Adrenal gland (tissue), 12 donors: ENCODE data around the gene UBAC2. TPM values are rescaled to one million over a fixed set of nuclear protein-coding genes. Genes with fewer than 3 reads are reported as not detected.
A peak's percentile ranks its signal among the peaks of the same experiment; 100 is the strongest.

ENCODE experiments used
- DNase-seq, 7 donors: peaks; one replicate each; pipeline ENCODE4 v3.0.0-alpha.2; 2019 to 2020
- H3K27ac ChIP-seq, 5 donors: fragments of 200-600 bp; sonication (generic) in 4 of 5; 1 replicate in 3 of 5; 2 replicates in 2 of 5; pipeline versions ENCODE4 v1.5.1 to v1.8.0; 2016 to 2020; ENCODE audit warnings: mild to moderate bottlenecking in 1 of 5
- H3K27me3 ChIP-seq: fragments of 200-600 bp; 2 replicates; pipeline ENCODE4 v1.8.0; 2021
- H3K36me3 ChIP-seq, 2 donors: fragments of 200-600 bp; replicated peaks in 1 of 2; 1 replicate in 1 of 2; 2 replicates in 1 of 2; pipeline versions ENCODE4 v1.5.1 to v1.8.0; 2018 to 2022
- H3K4me1 ChIP-seq, 2 donors: fragments of 200-600 bp; replicated peaks in 1 of 2; 1 replicate in 1 of 2; 2 replicates in 1 of 2; pipeline versions ENCODE4 v1.5.1 to v1.8.0; 2018 to 2021
- H3K4me3 ChIP-seq, 4 donors: fragments of 200-600 bp; sonication (generic) in 3 of 4; one replicate each; pipeline ENCODE4 v1.5.1; 2016 to 2018
- H3K9me3 ChIP-seq, 3 donors: fragments of 200-600 bp; sonication (generic) in 1 of 3; replicated peaks in 1 of 3; 1 replicate in 2 of 3; 2 replicates in 1 of 3; pipeline versions ENCODE4 v1.5.1 to v1.8.0; 2016 to 2021
- POLR2A ChIP-seq, 2 donors: fragments of 450-650 bp; IDR thresholded peaks; one replicate each; pipeline ENCODE4 v1.6.1; 2017; ENCODE audit warnings: antibody characterized with exemption in 2 of 2, mild to moderate bottlenecking in 2 of 2, moderate library complexity in 1 of 2
- WGBS, 4 donors: extraction: QIAGEN DNeasy Blood & Tissue Kit in 2 of 4; methylation state at CpG; one replicate each; pipeline versions ENCODE4 v1.1.5 to v1.1.7; 2013 to 2017; 5-methylcytosine and 5-hydroxymethylcytosine counted together
- intact Hi-C, 2 donors: fragments of 100-400 bp; cut with DNase I; formaldehyde crosslinking; loops; one replicate each; pipeline versions ENCODE4 v1.14.1 to v1.15.0; 2022 to 2023
- polyA plus RNA-seq, 3 donors: library from polyadenylated mRNA; stranded (reverse); fragments of 200-250 nt in 2 of 3; fragments of 350-450 nt in 1 of 3; fragmentation: Illumina TruSeq in 1 of 3; extraction: RNeasy Lipid Tissue Mini Kit (QIAGEN cat#74804) in 1 of 3; gene quantifications; one replicate each; pipeline ENCODE4 v1.2.3, GENCODE V29; 2013 to 2014
- total RNA-seq, 9 donors: library from RNA; depleted of rRNA in 4 of 9; stranded (reverse); fragments of >200 nt in 4 of 9; fragments of 120-200 nt in 1 of 9; fragmentation: NEBNext Ultra II Directional in 1 of 9; extraction: Animal tissue kit (Norgen Biotek cat#: 25700) in 1 of 9; gene quantifications; one replicate each; pipeline versions ENCODE4 v1.1.0 to v1.2.4, GENCODE V29; 2013 to 2023
- TF ChIP-seq, protein P1 (sequence below), 6 experiments: fragments of 450-650 bp in 4 of 6; fragments of 200-600 bp in 2 of 6; sonication (generic) in 1 of 6; IDR thresholded peaks; 1 replicate in 5 of 6; 2 replicates in 1 of 6; pipeline versions ENCODE4 v1.5.1 to v1.8.0; 2016 to 2021; ENCODE audit warnings: antibody characterized with exemption in 6 of 6, mild to moderate bottlenecking in 2 of 6, moderate library complexity in 1 of 6
- donor health status: healthy with polysubstance abuse.
- donor health status: Bipolar disorder and iron deficiency.
- donor health status: DM: yes; HTN: yes; CAD: no.
- donor health status: DM: no; HTN: no; CAD: no.
- donor health status: DM: no; HTN: no; CAD: no.
- donor health status: DM: yes; HTN: yes; CAD: no.

UBAC2 gene
- total and polyA plus RNA-seq, 12 donors: 46.3 to 67.8 (median 53.5) TPM

DNA sequence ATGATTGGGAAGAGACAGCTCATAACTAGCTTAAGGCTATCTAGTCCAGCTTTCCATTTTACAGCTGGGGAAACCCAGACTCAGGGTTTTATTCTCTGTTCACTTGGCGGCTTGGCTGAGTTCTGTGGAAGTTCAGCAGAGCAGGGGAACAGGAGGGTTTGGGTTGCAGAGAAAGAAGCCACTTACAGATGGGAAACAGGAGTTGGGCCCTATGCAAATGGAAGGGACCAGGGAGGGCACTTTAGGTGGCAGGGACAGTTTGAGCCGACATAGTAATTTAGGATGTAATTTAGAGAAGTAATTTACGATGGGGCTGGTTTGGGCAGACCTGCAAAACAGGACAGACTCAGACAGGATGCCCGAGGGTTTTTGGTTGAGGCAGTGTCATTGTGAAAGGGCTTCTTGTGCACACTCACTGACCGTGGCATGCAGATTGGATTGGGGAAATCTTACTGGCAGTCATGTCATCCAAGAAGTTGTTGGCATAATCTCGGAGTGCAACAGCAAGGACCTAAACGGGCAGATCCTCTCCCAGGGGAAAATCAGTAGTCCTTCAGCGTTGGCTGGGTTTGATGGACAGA lies 153.8 kb downstream of the UBAC2 start:
- 76 to 84% (median 80%) methylated on average over 8 of the region's 8 CpGs for WGBS, 4 donors
- DNase-seq: no peak
- Histone ChIP-seq H3K27ac (peak overlapping the region in 1 of 5 donors; percentile 5), H3K9me3 (no peaks in the 10 kb centered on the region), H3K4me1 (peaks cover 23 to 40% of the 10 kb centered on the region in 2 donors), H3K27me3 (no peaks in the 10 kb centered on the region), H3K4me3 (no peak overlapping the region), H3K36me3 (no peaks in the 10 kb centered on the region)
- intact Hi-C loops: no loop called here
- TF ChIP-seq, protein P1, sequence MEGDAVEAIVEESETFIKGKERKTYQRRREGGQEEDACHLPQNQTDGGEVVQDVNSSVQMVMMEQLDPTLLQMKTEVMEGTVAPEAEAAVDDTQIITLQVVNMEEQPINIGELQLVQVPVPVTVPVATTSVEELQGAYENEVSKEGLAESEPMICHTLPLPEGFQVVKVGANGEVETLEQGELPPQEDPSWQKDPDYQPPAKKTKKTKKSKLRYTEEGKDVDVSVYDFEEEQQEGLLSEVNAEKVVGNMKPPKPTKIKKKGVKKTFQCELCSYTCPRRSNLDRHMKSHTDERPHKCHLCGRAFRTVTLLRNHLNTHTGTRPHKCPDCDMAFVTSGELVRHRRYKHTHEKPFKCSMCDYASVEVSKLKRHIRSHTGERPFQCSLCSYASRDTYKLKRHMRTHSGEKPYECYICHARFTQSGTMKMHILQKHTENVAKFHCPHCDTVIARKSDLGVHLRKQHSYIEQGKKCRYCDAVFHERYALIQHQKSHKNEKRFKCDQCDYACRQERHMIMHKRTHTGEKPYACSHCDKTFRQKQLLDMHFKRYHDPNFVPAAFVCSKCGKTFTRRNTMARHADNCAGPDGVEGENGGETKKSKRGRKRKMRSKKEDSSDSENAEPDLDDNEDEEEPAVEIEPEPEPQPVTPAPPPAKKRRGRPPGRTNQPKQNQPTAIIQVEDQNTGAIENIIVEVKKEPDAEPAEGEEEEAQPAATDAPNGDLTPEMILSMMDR (IDR thresholded peaks at IDR 0.05): no peak
- TF ChIP-seq POLR2A (IDR thresholded peaks at IDR 0.05): no peak

DNA sequence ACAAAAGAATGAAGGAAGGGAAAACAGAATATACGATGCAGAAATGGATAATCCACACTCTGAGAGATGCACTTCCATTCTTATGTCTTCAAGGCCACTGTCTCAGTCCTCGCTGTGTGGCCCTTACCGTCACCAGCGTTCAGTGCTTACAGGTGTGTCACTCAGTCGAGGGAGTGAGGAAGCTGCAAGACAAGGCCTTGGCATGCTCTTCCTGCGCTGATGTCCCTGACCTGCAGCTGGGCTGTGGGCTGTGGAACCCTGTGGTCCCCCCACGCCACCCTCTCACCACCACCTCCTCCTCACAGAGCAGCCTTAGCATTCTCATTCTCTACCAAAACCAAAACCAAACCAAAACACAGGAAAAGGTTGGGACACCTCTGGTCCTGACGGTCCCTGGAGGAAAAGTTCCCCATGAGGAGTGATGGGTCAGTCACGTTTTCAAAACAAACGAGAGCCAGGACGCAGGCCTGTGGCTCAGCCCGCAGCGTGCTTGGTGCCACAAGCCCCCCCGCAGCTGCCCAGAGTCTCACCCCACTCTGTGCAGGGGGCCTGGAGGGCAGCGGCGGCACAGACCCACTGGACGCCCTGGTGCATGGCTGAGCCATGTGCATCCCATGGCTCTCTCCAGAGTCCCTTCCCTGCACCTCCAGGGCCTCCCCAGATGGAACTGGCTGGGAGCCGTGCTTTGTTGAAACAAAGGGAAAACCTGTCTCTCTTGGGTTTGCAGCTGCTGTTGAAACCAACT lies 154.8 kb downstream of the UBAC2 start:
- H3K4me3 ChIP-seq: no peak overlapping the region
- WGBS, 4 donors: 87 to 89% (median 89%) methylated on average over 15 to 18 of the region's 18 CpGs

DNA sequence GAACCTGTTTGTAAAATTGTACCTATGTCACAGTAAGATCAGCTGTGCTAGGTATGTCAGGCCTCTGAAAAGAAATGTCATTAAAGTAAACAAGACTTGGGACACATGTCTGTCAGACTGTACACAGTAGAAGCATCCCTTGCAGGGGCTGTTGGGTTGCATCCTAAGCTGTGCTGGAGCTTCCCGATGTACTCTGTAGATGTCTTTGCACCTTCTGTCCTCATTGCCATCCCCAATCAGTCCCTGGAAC lies 155.3 kb downstream of the UBAC2 start:
- no peaks in the 10 kb centered on the region for H3K27me3 ChIP-seq
- no peak for DNase-seq
- TF ChIP-seq, protein P1 (IDR thresholded peaks at IDR 0.05): no peak
- TF ChIP-seq POLR2A (IDR thresholded peaks at IDR 0.05): no peak
- no peaks in the 10 kb centered on the region for H3K9me3 ChIP-seq
- WGBS, 4 donors: 0 to 20% (median 7%) methylated on average over 1 of the region's 1 CpG
- intact Hi-C loops: no loop called here
- H3K36me3 ChIP-seq: no peaks in the 10 kb centered on the region
- peak overlapping the region in 1 of 4 donors; percentile 31 for H3K4me3 ChIP-seq
- H3K4me1 ChIP-seq: peaks cover 23 to 40% of the 10 kb centered on the region in 2 donors
- H3K27ac ChIP-seq: peak overlapping the region; percentile 35 to 89 (median 82)

More for the DNA sequence above, 154.8 kb downstream of the UBAC2 start:
- no peak for TF ChIP-seq POLR2A (IDR thresholded peaks at IDR 0.05)
- TF ChIP-seq, protein P1 (IDR thresholded peaks at IDR 0.05): no peak
- no peaks in the 10 kb centered on the region for H3K27me3 ChIP-seq
- H3K4me1 ChIP-seq: peaks cover 23 to 40% of the 10 kb centered on the region in 2 donors
- H3K36me3 ChIP-seq: no peaks in the 10 kb centered on the region
- DNase-seq: no peak
- intact Hi-C loops: no loop called here
- H3K9me3 ChIP-seq: no peaks in the 10 kb centered on the region
- peak overlapping the region; percentile 35 to 89 (median 82) for H3K27ac ChIP-seq

DNA sequence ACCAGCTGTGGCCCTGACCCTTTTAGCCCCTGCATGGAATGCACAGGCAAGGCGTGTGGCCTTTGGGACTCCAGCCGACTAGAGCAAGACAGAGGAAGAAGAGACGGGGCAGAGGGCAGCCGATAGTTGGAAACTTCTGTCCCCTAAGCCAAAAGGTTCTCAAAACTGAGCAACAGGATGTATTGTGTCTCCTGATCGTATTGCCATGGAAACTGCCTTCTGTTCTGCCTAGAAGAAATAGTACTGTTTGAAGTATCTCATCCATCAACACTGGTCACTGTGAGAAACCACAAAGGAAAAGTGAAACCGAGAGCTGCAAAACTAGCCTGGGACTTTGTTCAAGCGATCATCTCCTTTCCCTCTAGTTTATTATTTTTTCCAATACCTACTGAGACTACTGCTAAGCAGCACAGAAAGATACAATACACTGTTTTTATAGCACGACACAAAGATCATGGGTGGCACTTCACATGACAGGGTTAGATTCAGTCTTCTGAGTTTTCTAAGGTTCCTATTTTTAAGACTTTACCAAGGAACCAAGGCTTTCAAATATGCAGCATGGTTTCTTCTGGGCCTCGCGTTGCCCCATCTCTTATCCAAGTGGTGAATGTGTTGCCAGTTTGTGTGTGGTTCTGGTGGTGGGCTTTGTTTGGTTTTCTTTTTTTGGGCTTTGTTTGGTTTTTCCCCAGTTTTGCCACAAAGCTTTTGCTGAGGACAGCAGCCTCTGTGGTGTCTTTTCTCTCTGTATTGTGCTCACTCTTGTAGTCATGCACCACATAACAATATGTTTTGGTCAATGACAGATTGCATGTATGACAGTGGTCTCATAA lies 155.8 kb downstream of the UBAC2 start:
- H3K4me1 ChIP-seq: peaks cover 23 to 40% of the 10 kb centered on the region in 2 donors
- intact Hi-C loops: no loop called here
- 18 to 23% (median 20%) methylated on average over 9 to 10 of the region's 10 CpGs for whole genome bisulfite sequencing, 4 donors
- H3K4me3 ChIP-seq: peak overlapping the region in 1 of 4 donors; percentile 31
- H3K9me3 ChIP-seq: no peaks in the 10 kb centered on the region
- H3K27ac ChIP-seq: peak overlapping the region; percentile 65 to 89 (median 82)
- H3K36me3 ChIP-seq: no peaks in the 10 kb centered on the region
- TF ChIP-seq, protein P1 (IDR thresholded peaks at IDR 0.05): no peak
- no peak for TF ChIP-seq POLR2A (IDR thresholded peaks at IDR 0.05)
- DNase-seq: peak; percentile 37 to 78 (median 62)
- H3K27me3 ChIP-seq: no peaks in the 10 kb centered on the region
